ENCODE measurements around the gene PUS1. TPM values are rescaled to one million over a fixed set of nuclear protein-coding genes. Genes with fewer than 3 reads are reported as not detected.

The PUS1 gene
- total and polyA plus RNA-seq, 9 of the 15 experiments (the other 6 are each of a cell fraction or from before 2014, with no cell fraction given), result 1.9 to 90.8 (median 30.0) TPM

- peaks cover 14% of the 10 kb centered on the region; the same call in 1 of the 2 replicates for H4K20me1 ChIP-seq (replicated peaks; ENCODE audit: control insufficient read depth, insufficient read depth, low read length)
- WGBS (ENCODE audit: insufficient coverage, low coverage, missing lambda C conversion rate), result 82% methylated on average over 5 of the region's 31 CpGs
- intact Hi-C loops (cut with micrococcal nuclease), result no loop called here
- H3K4me3 ChIP-seq, result no peak overlapping the region
- H2AFZ ChIP-seq (ENCODE audit: low read depth, low read length), result no peak overlapping the region
- no peaks in the 10 kb centered on the region for H3K9me1 ChIP-seq (ENCODE audit: control insufficient read depth, insufficient read depth, low read length)
- no peak overlapping the region for H3K27ac ChIP-seq (ENCODE audit: extremely low read depth, low read depth, low read length)
- no peak overlapping the region for H3K9ac ChIP-seq (ENCODE audit: insufficient read depth in 1 of 2, low read depth in 2 of 2, low read length in 2 of 2)
- ChIA-PET CTCF (ENCODE audit: low intra/inter-chr PET ratio) (no interaction called here), POLR2A (interaction anchor here (1.0 kb wide), 1 partner anchor 11 kb away, joined by 6 read pairs; no protein-coding TSS in a partner anchor)
- ATAC-seq, result no peak
- H3K4me2 ChIP-seq (ENCODE audit: insufficient read depth, low read length), result no peak overlapping the region
- in situ Hi-C loops (cut with MboI), result no loop called here
- peaks cover 12% of the 10 kb centered on the region; the same call in 2 of the 3 replicates for H3K36me3 ChIP-seq (ENCODE audit: control insufficient read depth, insufficient read depth, low read length)
- no peak for FAIRE-seq
- no peaks in the 10 kb centered on the region; the same call in 2 of the 3 replicates for H3K79me2 ChIP-seq (ENCODE audit: control insufficient read depth, insufficient read depth, low read length)
- H3K9me3 ChIP-seq (replicated peaks; ENCODE audit: control insufficient read depth, insufficient read depth, low read depth, low read length), result no peaks in the 10 kb centered on the region
- no peak for DNase-seq (ENCODE audit: extremely low read depth in 1 of 4, low spot score in 3 of 4)
- no TSS peak for BruUV-seq (replicated peaks)
- H3K4me1 ChIP-seq (replicated peaks in 1 of 2; ENCODE audit: control insufficient read depth in 2 of 2, insufficient read depth in 2 of 2, low read length in 2 of 2), result peaks cover 0 to 31% of the 10 kb centered on the region in 2 experiments; a peak in 2 of 5 replicates
- H3K27me3 ChIP-seq (ENCODE audit: control insufficient read depth in 2 of 2, insufficient read depth in 2 of 2, low read length in 2 of 2), result no peaks in the 10 kb centered on the region
- no peak for TF ChIP-seq SIN3B (IDR thresholded peaks at IDR 0.05; ENCODE audit: low read depth)
- TF ChIP-seq, protein P1, sequence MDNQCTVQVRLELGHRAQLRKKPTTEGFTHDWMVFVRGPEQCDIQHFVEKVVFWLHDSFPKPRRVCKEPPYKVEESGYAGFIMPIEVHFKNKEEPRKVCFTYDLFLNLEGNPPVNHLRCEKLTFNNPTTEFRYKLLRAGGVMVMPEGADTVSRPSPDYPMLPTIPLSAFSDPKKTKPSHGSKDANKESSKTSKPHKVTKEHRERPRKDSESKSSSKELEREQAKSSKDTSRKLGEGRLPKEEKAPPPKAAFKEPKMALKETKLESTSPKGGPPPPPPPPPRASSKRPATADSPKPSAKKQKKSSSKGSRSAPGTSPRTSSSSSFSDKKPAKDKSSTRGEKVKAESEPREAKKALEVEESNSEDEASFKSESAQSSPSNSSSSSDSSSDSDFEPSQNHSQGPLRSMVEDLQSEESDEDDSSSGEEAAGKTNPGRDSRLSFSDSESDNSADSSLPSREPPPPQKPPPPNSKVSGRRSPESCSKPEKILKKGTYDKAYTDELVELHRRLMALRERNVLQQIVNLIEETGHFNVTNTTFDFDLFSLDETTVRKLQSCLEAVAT (IDR thresholded peaks at IDR 0.05), result no peak
- TF ChIP-seq KAT8 (IDR thresholded peaks at IDR 0.05; ENCODE audit: low read depth), result no peak
- TF ChIP-seq, protein P2, sequence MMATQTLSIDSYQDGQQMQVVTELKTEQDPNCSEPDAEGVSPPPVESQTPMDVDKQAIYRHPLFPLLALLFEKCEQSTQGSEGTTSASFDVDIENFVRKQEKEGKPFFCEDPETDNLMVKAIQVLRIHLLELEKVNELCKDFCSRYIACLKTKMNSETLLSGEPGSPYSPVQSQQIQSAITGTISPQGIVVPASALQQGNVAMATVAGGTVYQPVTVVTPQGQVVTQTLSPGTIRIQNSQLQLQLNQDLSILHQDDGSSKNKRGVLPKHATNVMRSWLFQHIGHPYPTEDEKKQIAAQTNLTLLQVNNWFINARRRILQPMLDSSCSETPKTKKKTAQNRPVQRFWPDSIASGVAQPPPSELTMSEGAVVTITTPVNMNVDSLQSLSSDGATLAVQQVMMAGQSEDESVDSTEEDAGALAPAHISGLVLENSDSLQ (IDR thresholded peaks at IDR 0.05), result no peak
- TF ChIP-seq GATAD2A (IDR thresholded peaks at IDR 0.05), result no peak
- TF ChIP-seq, protein P3, sequence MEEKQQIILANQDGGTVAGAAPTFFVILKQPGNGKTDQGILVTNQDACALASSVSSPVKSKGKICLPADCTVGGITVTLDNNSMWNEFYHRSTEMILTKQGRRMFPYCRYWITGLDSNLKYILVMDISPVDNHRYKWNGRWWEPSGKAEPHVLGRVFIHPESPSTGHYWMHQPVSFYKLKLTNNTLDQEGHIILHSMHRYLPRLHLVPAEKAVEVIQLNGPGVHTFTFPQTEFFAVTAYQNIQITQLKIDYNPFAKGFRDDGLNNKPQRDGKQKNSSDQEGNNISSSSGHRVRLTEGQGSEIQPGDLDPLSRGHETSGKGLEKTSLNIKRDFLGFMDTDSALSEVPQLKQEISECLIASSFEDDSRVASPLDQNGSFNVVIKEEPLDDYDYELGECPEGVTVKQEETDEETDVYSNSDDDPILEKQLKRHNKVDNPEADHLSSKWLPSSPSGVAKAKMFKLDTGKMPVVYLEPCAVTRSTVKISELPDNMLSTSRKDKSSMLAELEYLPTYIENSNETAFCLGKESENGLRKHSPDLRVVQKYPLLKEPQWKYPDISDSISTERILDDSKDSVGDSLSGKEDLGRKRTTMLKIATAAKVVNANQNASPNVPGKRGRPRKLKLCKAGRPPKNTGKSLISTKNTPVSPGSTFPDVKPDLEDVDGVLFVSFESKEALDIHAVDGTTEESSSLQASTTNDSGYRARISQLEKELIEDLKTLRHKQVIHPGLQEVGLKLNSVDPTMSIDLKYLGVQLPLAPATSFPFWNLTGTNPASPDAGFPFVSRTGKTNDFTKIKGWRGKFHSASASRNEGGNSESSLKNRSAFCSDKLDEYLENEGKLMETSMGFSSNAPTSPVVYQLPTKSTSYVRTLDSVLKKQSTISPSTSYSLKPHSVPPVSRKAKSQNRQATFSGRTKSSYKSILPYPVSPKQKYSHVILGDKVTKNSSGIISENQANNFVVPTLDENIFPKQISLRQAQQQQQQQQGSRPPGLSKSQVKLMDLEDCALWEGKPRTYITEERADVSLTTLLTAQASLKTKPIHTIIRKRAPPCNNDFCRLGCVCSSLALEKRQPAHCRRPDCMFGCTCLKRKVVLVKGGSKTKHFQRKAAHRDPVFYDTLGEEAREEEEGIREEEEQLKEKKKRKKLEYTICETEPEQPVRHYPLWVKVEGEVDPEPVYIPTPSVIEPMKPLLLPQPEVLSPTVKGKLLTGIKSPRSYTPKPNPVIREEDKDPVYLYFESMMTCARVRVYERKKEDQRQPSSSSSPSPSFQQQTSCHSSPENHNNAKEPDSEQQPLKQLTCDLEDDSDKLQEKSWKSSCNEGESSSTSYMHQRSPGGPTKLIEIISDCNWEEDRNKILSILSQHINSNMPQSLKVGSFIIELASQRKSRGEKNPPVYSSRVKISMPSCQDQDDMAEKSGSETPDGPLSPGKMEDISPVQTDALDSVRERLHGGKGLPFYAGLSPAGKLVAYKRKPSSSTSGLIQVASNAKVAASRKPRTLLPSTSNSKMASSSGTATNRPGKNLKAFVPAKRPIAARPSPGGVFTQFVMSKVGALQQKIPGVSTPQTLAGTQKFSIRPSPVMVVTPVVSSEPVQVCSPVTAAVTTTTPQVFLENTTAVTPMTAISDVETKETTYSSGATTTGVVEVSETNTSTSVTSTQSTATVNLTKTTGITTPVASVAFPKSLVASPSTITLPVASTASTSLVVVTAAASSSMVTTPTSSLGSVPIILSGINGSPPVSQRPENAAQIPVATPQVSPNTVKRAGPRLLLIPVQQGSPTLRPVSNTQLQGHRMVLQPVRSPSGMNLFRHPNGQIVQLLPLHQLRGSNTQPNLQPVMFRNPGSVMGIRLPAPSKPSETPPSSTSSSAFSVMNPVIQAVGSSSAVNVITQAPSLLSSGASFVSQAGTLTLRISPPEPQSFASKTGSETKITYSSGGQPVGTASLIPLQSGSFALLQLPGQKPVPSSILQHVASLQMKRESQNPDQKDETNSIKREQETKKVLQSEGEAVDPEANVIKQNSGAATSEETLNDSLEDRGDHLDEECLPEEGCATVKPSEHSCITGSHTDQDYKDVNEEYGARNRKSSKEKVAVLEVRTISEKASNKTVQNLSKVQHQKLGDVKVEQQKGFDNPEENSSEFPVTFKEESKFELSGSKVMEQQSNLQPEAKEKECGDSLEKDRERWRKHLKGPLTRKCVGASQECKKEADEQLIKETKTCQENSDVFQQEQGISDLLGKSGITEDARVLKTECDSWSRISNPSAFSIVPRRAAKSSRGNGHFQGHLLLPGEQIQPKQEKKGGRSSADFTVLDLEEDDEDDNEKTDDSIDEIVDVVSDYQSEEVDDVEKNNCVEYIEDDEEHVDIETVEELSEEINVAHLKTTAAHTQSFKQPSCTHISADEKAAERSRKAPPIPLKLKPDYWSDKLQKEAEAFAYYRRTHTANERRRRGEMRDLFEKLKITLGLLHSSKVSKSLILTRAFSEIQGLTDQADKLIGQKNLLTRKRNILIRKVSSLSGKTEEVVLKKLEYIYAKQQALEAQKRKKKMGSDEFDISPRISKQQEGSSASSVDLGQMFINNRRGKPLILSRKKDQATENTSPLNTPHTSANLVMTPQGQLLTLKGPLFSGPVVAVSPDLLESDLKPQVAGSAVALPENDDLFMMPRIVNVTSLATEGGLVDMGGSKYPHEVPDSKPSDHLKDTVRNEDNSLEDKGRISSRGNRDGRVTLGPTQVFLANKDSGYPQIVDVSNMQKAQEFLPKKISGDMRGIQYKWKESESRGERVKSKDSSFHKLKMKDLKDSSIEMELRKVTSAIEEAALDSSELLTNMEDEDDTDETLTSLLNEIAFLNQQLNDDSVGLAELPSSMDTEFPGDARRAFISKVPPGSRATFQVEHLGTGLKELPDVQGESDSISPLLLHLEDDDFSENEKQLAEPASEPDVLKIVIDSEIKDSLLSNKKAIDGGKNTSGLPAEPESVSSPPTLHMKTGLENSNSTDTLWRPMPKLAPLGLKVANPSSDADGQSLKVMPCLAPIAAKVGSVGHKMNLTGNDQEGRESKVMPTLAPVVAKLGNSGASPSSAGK (IDR thresholded peaks at IDR 0.05), result no peak
- no peak for TF ChIP-seq ZBTB8A (IDR thresholded peaks at IDR 0.05; ENCODE audit: partially characterized antibody)
Measured at GRCh38 chr12:131907379-131908091, 21.5 kb upstream of the PUS1 start.
